Tibial nerve (tissue), 4 donors: ENCODE results near the gene PAQR4. TPM values are rescaled to one million over a fixed set of nuclear protein-coding genes. Genes with fewer than 3 reads are reported as not detected.
"Not testable (repeated sequence)": the region's sequence is repeated elsewhere in the genome, so short reads cannot be mapped to it uniquely, and the experiment has no call there.

Experiments used
- DNase-seq, 2 donors: peaks; one replicate each; pipeline ENCODE4 v3.0.0-alpha.2; 2019; ENCODE audit warnings: low spot score in 2 of 2
- H3K27ac ChIP-seq, 4 donors: fragments of 200-600 bp; sonication (generic) in 3 of 4; one replicate each; pipeline ENCODE4 v1.5.1; 2017 to 2019; ENCODE audit warnings: mild to moderate bottlenecking in 1 of 4
- H3K27me3 ChIP-seq, 2 donors: fragments of 200-600 bp; sonication (generic) in 1 of 2; one replicate each; pipeline versions ENCODE4 v1.5.1 to v1.6.0; 2017 to 2019
- H3K36me3 ChIP-seq, 3 donors: fragments of 200-600 bp; sonication (generic); one replicate each; pipeline ENCODE4 v1.5.1; 2018 to 2019
- H3K4me1 ChIP-seq, 4 donors: fragments of 200-600 bp; sonication (generic) in 3 of 4; one replicate each; pipeline ENCODE4 v1.5.1; 2017 to 2019
- H3K4me3 ChIP-seq, 4 donors: fragments of 200-600 bp; sonication (generic) in 3 of 4; one replicate each; pipeline ENCODE4 v1.5.1; 2017 to 2019; ENCODE audit warnings: mild to moderate bottlenecking in 1 of 4, moderate library complexity in 1 of 4
- H3K9me3 ChIP-seq, 4 donors: fragments of 200-600 bp; sonication (generic) in 3 of 4; one replicate each; pipeline ENCODE4 v1.5.1; 2017 to 2019
- EP300 ChIP-seq, 2 donors: sonication (generic); formaldehyde crosslinking; IDR thresholded peaks; one replicate each; pipeline ENCODE4 v1.6.1; 2017; ENCODE audit warnings: antibody characterized with exemption in 2 of 2, mild to moderate bottlenecking in 1 of 2
- POLR2A ChIP-seq, 2 donors: fragments of 450-650 bp; IDR thresholded peaks; one replicate each; pipeline ENCODE4 v1.6.1; 2017; ENCODE audit warnings: antibody characterized with exemption in 2 of 2, mild to moderate bottlenecking in 2 of 2, moderate library complexity in 2 of 2
- WGBS, 2 donors: methylation state at CpG; one replicate each; pipeline ENCODE4 v1.1.5; 2018; 5-methylcytosine and 5-hydroxymethylcytosine counted together
- total RNA-seq, 4 donors: library from RNA; depleted of rRNA; stranded (reverse); fragments of >200 nt; gene quantifications; one replicate each; pipeline ENCODE4 v1.1.0, GENCODE V29; 2016
- TF ChIP-seq, protein P1 (sequence below), 5 experiments: fragments of 200-600 bp in 3 of 5; fragments of 450-650 bp in 2 of 5; sonication (generic) in 3 of 5; IDR thresholded peaks; one replicate each; pipeline ENCODE4 v1.5.1; 2016 to 2019; ENCODE audit warnings: antibody characterized with exemption in 5 of 5, mild to moderate bottlenecking in 3 of 5, moderate library complexity in 2 of 5

The PAQR4 gene
- total RNA-seq, 4 donors from 2014 or later, result 5.1 to 15.0 (median 7.9) TPM

DNA sequence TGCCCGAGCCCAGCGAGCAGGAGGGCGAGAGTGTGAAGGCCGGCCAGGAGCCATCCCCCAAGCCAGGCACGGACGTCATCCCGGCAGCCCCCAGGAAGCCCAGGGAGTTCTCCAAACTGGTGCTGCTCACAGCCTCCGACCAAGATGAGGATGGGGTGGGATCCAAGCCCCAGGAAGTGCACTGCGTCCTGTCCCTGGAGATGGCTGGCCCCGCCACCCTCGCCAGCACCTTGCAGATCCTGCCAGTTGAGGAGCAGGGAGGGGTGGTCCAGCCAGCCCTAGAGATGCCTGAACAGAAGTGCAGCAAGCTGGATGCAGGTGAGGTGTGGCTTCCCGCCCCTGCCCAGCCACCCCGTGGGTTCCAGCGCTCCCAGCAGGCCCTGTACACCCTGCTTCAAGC lies 39.5 kb upstream of the PAQR4 start:
- Histone ChIP-seq H3K9me3 (no peaks in the 10 kb centered on the region), H3K27ac (no peak overlapping the region), H3K36me3 (peaks cover 0 to 56% (median 16%) of the 10 kb centered on the region in 3 donors), H3K4me1 (peaks cover 0 to 26% (median 6%) of the 10 kb centered on the region in 4 donors), H3K27me3 (no peaks in the 10 kb centered on the region), H3K4me3 (no peak overlapping the region)
- no peak for TF ChIP-seq EP300 (IDR thresholded peaks at IDR 0.05)
- TF ChIP-seq, protein P1, sequence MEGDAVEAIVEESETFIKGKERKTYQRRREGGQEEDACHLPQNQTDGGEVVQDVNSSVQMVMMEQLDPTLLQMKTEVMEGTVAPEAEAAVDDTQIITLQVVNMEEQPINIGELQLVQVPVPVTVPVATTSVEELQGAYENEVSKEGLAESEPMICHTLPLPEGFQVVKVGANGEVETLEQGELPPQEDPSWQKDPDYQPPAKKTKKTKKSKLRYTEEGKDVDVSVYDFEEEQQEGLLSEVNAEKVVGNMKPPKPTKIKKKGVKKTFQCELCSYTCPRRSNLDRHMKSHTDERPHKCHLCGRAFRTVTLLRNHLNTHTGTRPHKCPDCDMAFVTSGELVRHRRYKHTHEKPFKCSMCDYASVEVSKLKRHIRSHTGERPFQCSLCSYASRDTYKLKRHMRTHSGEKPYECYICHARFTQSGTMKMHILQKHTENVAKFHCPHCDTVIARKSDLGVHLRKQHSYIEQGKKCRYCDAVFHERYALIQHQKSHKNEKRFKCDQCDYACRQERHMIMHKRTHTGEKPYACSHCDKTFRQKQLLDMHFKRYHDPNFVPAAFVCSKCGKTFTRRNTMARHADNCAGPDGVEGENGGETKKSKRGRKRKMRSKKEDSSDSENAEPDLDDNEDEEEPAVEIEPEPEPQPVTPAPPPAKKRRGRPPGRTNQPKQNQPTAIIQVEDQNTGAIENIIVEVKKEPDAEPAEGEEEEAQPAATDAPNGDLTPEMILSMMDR (IDR thresholded peaks at IDR 0.05), result no peak
- 86 to 92% methylated on average over 5 to 12 of the region's 14 CpGs for WGBS, 2 donors
- no peak for DNase-seq

- DNase-seq, result no peak
- WGBS, 2 donors, result 90 to 92% methylated on average over 6 to 15 of the region's 15 CpGs
- Histone ChIP-seq H3K27ac (no peak overlapping the region), H3K36me3 (peaks cover 0 to 58% (median 16%) of the 10 kb centered on the region in 3 donors), H3K9me3 (no peaks in the 10 kb centered on the region), H3K4me3 (no peak overlapping the region), H3K27me3 (no peaks in the 10 kb centered on the region), H3K4me1 (peaks cover 0 to 21% (median 6%) of the 10 kb centered on the region in 4 donors)
- TF ChIP-seq POLR2A (IDR thresholded peaks at IDR 0.05), result no peak
- TF ChIP-seq, protein P1 (IDR thresholded peaks at IDR 0.05), result no peak
Measured at GRCh38 chr16:2930236-2930635, 38.9 kb upstream of the PAQR4 start.

DNA sequence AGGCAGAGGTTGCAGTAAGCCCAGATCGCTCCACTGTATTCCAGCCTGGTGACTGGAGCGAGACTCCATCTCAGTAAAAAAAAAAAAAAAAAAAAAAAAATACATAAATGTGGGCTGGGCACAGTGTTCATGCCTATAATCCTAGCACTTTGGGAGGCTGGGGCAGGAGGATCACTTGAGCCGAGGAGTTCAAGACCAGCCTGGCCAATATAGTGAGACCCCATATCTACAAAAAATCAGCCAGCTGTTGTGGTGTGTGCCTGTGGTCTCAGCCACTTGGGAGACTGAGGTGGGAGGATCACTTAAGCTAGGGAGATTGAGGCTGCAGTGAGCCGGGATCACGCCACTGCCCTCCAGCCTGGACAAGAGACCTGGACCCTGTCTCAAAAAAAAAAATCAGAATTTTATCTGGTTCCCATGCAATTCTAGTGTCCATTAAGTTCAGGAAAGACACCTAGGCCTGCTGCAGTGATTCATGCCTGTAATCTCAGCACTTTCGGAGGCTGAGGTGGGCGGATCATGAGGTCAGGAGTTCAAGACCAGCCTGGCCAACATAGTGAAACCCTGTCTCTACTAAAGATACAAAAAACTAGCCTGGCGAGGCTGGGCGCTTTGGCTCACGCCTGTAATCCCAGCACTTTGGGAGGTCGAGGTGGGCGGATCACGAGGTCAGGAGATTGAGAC lies 37.8 kb upstream of the PAQR4 start:
- not testable (repeated sequence) for H3K4me3 ChIP-seq, DNase-seq, H3K27ac ChIP-seq, H3K27me3 ChIP-seq, H3K9me3 ChIP-seq
- peaks cover 0 to 11% (median 4%) of the 10 kb centered on the region in 4 donors for H3K4me1 ChIP-seq
- peaks cover 0 to 69% (median 16%) of the 10 kb centered on the region in 3 donors for H3K36me3 ChIP-seq
- 84 to 86% methylated on average over 13 of the region's 13 CpGs for WGBS, 2 donors

GRCh38 chr16:2933136-2933535 lies 36.0 kb upstream of the PAQR4 start:
- Histone ChIP-seq H3K4me3 (no peak overlapping the region), H3K27ac (no peak overlapping the region), H3K36me3 (peaks cover 4 to 87% (median 20%) of the 10 kb centered on the region in 3 donors), H3K4me1 (no peaks in the 10 kb centered on the region), H3K9me3 (no peaks in the 10 kb centered on the region), H3K27me3 (no peaks in the 10 kb centered on the region)
- DNase-seq, result no peak
- WGBS, 2 donors, result 93 to 94% methylated on average over 23 of the region's 30 CpGs
- TF ChIP-seq, protein P1 (IDR thresholded peaks at IDR 0.05), result no peak
- no peak for TF ChIP-seq POLR2A (IDR thresholded peaks at IDR 0.05)
- no peak for TF ChIP-seq EP300 (IDR thresholded peaks at IDR 0.05)

DNA sequence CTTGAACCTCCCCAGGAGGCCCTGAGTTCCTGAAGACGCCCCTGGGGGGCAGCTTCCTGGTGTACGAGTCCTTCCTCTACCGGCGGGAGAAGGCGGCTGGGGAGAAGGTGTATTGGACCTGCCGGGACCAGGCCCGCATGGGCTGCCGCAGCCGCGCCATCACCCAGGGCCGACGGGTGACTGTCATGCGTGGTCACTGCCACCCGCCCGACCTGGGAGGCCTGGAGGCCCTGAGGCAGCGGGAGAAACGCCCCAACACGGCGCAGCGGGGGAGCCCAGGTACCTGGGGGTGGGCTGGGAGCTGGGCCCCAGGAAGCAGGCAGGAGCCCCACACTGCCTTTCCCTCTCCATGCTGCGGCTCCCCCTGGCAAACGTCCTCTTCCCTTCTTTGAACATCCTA lies 35.4 kb upstream of the PAQR4 start:
- 87 to 89% methylated on average over 20 to 22 of the region's 22 CpGs for WGBS, 2 donors
- Histone ChIP-seq H3K27me3 (no peaks in the 10 kb centered on the region), H3K4me1 (no peaks in the 10 kb centered on the region), H3K27ac (no peak overlapping the region), H3K4me3 (no peak overlapping the region), H3K9me3 (no peaks in the 10 kb centered on the region), H3K36me3 (peaks cover 4 to 93% (median 23%) of the 10 kb centered on the region in 3 donors)
- DNase-seq, result no peak
- TF ChIP-seq, protein P1 (IDR thresholded peaks at IDR 0.05), result no peak
- TF ChIP-seq EP300 (IDR thresholded peaks at IDR 0.05) (no peak), POLR2A (IDR thresholded peaks at IDR 0.05) (no peak)
